RWPE2 (cell line): ENCODE data around the gene PRR20E.
"Not testable (repeated sequence)": the region's sequence is repeated elsewhere in the genome, so short reads cannot be mapped to it uniquely, and the experiment has no call there.

ENCODE experiments used
- ATAC-seq: fragments of 200-7000 bp; cut with Tn5 transposase; 3 replicates; pipeline ENCODE4 v1.9.1; 2021; ENCODE audit warnings: low read depth
- DNase-seq: peaks from one replicate; pipeline ENCODE4 v3.0.0-alpha.2; 2020; ENCODE audit warnings: low spot score
- H3K27ac ChIP-seq: fragments of 450-650 bp; 2 replicates; pipeline ENCODE4 v1.5.1; 2017; ENCODE audit warnings: mild to moderate bottlenecking; ENCODE audit not compliant: poor library complexity, severe bottlenecking
- H3K27me3 ChIP-seq: fragments of 250-450 bp; sonication (Bioruptor Pico); 2 replicates; pipeline ENCODE4 v1.5.1; 2021; ENCODE audit warnings: mild to moderate bottlenecking, moderate library complexity; ENCODE audit not compliant: insufficient read depth, poor library complexity, severe bottlenecking
- H3K36me3 ChIP-seq: fragments of 250-450 bp; sonication (Bioruptor Pico); 2 replicates; pipeline ENCODE4 v1.5.1; 2020; ENCODE audit warnings: low read depth, mild to moderate bottlenecking, moderate library complexity
- H3K4me1 ChIP-seq: fragments of 250-450 bp; sonication (Bioruptor Pico); 2 replicates; pipeline ENCODE4 v1.5.1; 2021; ENCODE audit warnings: mild to moderate bottlenecking, moderate library complexity; ENCODE audit not compliant: insufficient read depth, poor library complexity, severe bottlenecking
- H3K4me3 ChIP-seq: fragments of 250-450 bp; sonication (Bioruptor Pico); 2 replicates; pipeline ENCODE4 v1.5.1; 2021; ENCODE audit warnings: mild to moderate bottlenecking, moderate library complexity; ENCODE audit not compliant: severe bottlenecking
- H3K9me3 ChIP-seq: fragments of 250-450 bp; sonication (Bioruptor Pico); 2 replicates; pipeline ENCODE4 v1.5.1; 2021; ENCODE audit warnings: mild to moderate bottlenecking, moderate library complexity; ENCODE audit not compliant: severe bottlenecking
- CTCF ChIP-seq: fragments of 450-650 bp; IDR thresholded peaks from one replicate; pipeline ENCODE4 v1.5.1; 2017; ENCODE audit warnings: mild to moderate bottlenecking, moderate library complexity; ENCODE audit not compliant: poor library complexity, severe bottlenecking

Gene PRR20E

GRCh38 chr13:57140235-57140968, 26.6 kb upstream of the PRR20E start, which contains the start of gene PRR20A:
Gene PRR20A (plus strand): TSS chr13:57140918. CDS start chr13:57141305, 387 bp downstream.
- not testable (repeated sequence) for H3K4me3 ChIP-seq, ATAC-seq, H3K9me3 ChIP-seq, DNase-seq, H3K4me1 ChIP-seq, H3K27ac ChIP-seq, H3K27me3 ChIP-seq, H3K36me3 ChIP-seq

DNA sequence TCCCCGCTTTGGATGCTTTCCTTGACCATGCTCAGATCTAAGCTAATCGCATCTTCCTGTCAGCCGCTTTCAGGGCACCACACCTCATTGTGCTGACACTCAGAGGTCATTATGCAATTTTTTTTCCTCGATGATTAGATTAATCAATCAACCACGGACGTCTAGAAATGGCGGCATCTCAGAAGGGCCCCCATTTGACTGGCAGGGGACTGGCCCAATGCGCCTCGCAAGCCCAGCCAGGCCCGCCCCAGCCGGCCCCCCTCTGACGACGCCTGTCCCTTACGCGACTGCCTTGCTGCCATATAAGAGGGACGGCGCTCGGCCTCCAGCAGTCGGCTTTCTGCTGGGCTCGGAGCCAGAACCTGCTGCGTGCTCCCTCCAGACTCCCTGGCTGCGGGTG, 19.8 kb upstream of the PRR20E start, which contains the start of gene PRR20B:
TSS of gene PRR20B (plus strand) at position 301 of the 400 bp plus-strand sequence. CDS start 387 bp downstream, outside the sequence.
- not testable (repeated sequence) for H3K4me1 ChIP-seq, H3K27ac ChIP-seq, H3K9me3 ChIP-seq, H3K4me3 ChIP-seq, H3K27me3 ChIP-seq, ATAC-seq, H3K36me3 ChIP-seq, DNase-seq

DNA sequence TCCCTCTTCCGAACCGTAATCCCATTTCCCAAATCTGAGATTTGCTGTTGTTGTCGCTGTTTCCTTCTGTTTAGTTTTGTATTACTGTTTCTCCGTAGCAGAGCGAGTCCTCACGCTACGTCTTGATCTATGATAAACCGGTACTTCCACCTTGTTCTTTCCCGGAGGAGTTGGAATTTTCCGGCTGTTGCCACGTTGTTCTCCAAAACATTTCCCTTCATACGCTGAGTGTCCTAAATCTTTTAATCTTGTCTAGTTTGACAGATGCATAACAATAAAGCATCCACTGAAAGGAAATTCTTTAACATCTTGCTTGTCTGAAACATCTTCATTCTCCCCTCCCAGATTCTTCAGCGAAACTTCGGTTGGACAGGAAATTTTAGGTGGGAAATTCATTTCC, 18.9 kb upstream of the PRR20E start:
- H3K4me3 ChIP-seq, H3K36me3 ChIP-seq, H3K9me3 ChIP-seq, H3K27me3 ChIP-seq, H3K4me1 ChIP-seq, ATAC-seq, DNase-seq, H3K27ac ChIP-seq: not testable (repeated sequence)

GRCh38 chr13:57153761-57154160, 13.2 kb upstream of the PRR20E start, which contains the start of gene PRR20C:
Gene PRR20C (plus strand): TSS chr13:57154061. CDS start chr13:57154448, 387 bp downstream.
- not testable (repeated sequence) for H3K36me3 ChIP-seq, H3K27ac ChIP-seq, H3K4me1 ChIP-seq, ATAC-seq, H3K9me3 ChIP-seq, H3K4me3 ChIP-seq, DNase-seq, H3K27me3 ChIP-seq

DNA sequence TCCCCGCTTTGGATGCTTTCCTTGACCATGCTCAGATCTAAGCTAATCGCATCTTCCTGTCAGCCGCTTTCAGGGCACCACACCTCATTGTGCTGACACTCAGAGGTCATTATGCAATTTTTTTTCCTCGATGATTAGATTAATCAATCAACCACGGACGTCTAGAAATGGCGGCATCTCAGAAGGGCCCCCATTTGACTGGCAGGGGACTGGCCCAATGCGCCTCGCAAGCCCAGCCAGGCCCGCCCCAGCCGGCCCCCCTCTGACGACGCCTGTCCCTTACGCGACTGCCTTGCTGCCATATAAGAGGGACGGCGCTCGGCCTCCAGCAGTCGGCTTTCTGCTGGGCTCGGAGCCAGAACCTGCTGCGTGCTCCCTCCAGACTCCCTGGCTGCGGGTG, 6.7 kb upstream of the PRR20E start, which contains the start of gene PRR20D:
TSS of gene PRR20D (plus strand) at position 301 of the 400 bp plus-strand sequence. CDS start 387 bp downstream, outside the sequence.
- not testable (repeated sequence) for H3K4me3 ChIP-seq, DNase-seq, ATAC-seq, H3K4me1 ChIP-seq, H3K9me3 ChIP-seq, H3K27me3 ChIP-seq, H3K27ac ChIP-seq, H3K36me3 ChIP-seq

GRCh38 chr13:57191667-57192066, 24.7 kb downstream of the PRR20E start:
- Histone ChIP-seq H3K27me3 (no peaks in the 10 kb centered on the region), H3K36me3 (no peaks in the 10 kb centered on the region), H3K4me3 (no peak overlapping the region), H3K4me1 (no peaks in the 10 kb centered on the region), H3K27ac (no peak overlapping the region), H3K9me3 (no peaks in the 10 kb centered on the region)
- no peak for TF ChIP-seq CTCF
- no peak for DNase-seq
- ATAC-seq: no peak

DNA sequence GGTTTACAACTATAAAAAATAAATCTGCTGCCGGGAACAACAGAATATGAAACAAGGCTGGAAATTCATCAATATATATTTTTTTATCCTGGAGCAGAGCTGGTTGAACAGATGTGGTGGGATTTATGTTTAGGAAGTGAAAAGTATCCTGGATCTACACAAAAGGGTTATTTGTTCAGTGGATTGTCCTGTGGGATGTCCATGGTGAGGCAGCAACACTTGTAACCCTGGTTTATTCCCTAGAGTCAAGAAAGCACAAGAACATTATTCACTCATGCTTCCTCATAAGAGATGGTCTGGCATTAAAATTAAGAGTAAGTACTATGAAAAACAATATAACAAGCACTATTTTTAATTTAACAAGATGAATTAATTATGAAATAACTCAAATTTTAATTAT, 46.0 kb downstream of the PRR20E start:
- Histone ChIP-seq H3K9me3 (no peaks in the 10 kb centered on the region), H3K4me3 (no peak overlapping the region), H3K4me1 (no peaks in the 10 kb centered on the region), H3K27ac (no peak overlapping the region), H3K36me3 (no peaks in the 10 kb centered on the region), H3K27me3 (no peaks in the 10 kb centered on the region)
- DNase-seq: no peak
- TF ChIP-seq CTCF: no peak
- no peak for ATAC-seq
